RWPE1 (cell line): ENCODE data around the gene DAZL.
"Not testable (repeated sequence)": the region's sequence is repeated elsewhere in the genome, so short reads cannot be mapped to it uniquely, and the experiment has no call there.

Experiments used
- CTCF ChIA-PET: fragments of 350-600 bp; sonication (Branson Sonifier 250); formaldehyde crosslinking; extraction: SDS; loops from one replicate; lab custom pipeline; 2021; lab: Yijun Ruan, JAX
- POLR2A ChIA-PET: fragments of 400-600 bp; formaldehyde crosslinking; extraction: SDS; loops from one replicate; lab custom pipeline; 2020; ENCODE audit warnings: antibody characterized with exemption; ENCODE audit not compliant: low non-redundant PET; lab: Yijun Ruan, JAX
- DNase-seq: peaks from one replicate; pipeline ENCODE4 v3.0.0; 2012; ENCODE audit warnings: low spot score
- H3K27ac ChIP-seq: fragments of 450-650 bp; 2 replicates; pipeline ENCODE4 v1.5.1; 2017
- CTCF ChIP-seq: fragments of 450-650 bp; conservative IDR thresholded peaks from 2 replicates; pipeline ENCODE4 v1.5.1; 2017; ENCODE audit warnings: low read depth, mild to moderate bottlenecking

The DAZL gene

DNA sequence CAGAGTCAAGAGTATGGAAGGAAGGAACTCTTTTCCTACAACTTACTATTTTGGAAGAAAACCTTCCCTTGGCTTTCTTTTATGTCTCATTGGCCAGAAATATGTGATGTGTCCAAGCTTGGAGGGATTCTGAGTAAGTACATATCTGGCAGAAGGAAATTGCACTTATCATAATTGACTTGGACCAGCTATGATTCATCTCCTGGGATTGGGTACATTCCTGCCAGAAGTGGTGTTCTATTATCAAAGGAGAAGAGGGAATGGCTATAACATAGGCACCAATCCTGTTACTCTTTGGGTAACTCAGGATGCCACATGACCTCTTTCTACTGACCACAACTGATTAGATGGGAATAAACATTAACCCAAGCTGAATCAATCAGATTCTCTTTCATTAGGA, 13.5 kb upstream of the DAZL start:
- ChIA-PET POLR2A (no interaction called here), CTCF (no interaction called here)
- no peak for TF ChIP-seq CTCF
- no peak for DNase-seq
- H3K27ac ChIP-seq, result no peak overlapping the region

DNA sequence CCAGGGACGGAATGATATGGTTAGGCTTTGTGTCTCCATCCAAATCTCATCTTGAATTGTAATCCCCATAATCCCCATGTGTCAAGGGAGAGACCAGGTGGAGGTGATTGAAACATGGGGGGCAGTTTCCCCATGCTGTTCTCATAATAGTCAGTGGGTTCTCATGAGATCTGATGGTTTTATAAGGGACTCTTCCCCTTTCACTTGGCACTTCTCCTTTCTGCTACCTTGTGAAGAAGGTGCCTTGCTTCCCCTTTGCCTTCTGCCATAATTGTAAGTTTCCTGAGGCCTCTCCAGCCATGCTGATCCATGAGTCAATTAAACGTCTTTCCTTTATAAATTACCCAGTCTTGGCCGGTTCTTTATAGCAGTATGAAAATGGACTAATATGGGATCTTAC, 11.9 kb upstream of the DAZL start:
- DNase-seq, POLR2A ChIA-PET, H3K27ac ChIP-seq, CTCF ChIA-PET: not testable (repeated sequence)

- ChIA-PET CTCF (no interaction called here), POLR2A (no interaction called here)
- TF ChIP-seq CTCF, result no peak
Observed at GRCh38 chr3:16616083-16616482, 10.9 kb upstream of the DAZL start.

DNA sequence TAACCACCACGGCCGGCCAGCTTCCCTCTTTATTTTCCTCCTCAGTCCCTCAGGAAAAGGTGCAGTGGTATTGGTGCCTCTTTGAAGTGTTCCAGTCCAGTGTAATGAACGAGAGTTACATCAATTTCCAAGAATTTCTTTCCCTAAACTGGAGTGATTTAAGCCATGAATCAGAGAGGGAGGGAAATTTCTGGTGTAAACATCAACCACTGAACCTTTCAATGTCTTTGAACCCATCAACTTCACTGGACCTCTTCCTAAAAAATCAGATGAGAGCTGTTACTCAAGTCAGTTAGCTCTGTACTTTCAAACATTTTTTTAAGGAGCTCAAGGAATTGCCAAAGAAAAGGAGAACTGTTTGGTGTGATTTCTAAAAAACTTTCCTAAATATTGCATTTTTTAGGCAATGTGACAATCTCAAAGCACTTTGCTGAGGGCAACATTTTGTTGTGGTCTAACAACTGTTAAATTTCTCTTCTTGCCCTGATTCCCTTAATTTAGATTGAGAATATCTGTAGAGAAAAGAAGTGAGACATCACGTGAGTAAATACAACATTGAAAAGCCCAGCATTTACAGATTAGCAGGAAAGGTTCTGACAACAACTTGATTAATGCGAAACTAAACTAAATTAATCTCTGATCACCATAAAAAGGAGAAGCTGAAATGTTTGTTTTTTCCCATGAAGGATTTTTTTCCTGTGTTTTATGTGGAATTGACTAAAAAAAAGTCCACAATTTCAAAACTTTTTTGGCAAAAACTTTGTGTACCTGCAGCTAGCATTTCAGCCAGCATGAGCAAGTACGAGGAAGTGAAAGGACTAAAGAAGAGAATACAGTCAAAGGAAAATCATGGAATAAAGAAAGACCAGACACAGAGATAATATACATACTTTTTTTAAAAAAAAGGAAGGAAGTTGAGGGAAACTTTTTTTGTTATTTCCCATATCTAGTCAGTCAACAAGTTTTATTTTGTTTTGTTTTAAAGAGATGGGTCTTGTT, 9.1 kb upstream of the DAZL start:
- no peak for TF ChIP-seq CTCF
- no peak for DNase-seq
- ChIA-PET CTCF (interaction anchor here (0.6 kb wide), 1 partner anchor 79 kb away, joined by 3 read pairs; no protein-coding TSS in a partner anchor), POLR2A (no interaction called here)
- no peak overlapping the region for H3K27ac ChIP-seq

More at GRCh38 chr3:16616083-16616482, 10.9 kb upstream of the DAZL start:
- no peak for DNase-seq
- no peak overlapping the region for H3K27ac ChIP-seq

DNA sequence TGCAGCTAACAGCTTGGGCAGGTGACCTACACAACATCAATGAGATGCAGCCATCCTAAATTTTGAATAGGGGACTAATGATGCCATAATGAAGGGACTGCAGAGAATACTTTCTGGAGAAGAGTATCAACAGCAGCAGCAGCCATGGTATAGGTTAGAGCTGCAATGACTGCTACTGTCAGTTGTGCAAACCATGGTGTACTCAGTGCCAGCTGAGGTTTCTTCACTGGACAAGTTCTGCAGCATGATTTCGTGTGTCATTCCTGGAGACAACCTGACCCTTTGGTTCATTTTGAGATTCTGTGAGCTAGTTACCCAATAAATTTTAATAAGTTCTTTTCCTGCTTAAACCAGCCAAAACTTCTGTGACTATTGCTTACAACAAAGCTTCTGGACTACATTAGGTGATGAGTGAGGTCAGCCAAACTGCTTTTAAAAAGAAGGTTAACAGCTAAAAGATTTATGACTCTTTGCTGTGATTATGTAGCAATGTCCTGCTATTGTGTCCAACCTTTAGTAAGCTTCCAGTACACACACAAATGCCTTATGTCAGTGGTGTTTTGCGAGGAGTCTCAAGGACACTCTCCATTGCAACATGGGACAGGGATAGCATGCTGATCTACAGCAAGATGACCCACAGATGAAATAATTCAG, 4.8 kb upstream of the DAZL start:
- no peak for DNase-seq
- no peak overlapping the region for H3K27ac ChIP-seq
- POLR2A ChIA-PET, result no interaction called here

DNA sequence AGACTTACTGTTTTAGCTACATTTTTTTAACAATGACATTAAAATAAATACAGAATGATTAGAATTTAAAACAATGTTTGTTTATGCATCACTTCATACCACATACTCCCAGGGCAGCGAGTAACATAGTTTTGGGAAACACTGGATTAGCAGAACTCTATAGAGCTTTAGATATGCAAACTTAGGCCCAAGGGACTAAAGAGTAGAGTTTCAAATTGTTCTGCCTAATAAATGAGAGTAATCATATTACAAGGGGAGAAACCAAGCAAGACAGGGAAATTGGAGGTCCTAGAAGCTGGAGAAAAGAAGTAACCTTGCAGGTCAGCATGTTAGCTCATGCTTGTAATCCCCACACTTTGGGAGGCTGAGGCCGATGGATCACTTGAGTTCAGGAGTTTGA, 3.6 kb upstream of the DAZL start:
- ChIA-PET CTCF (no interaction called here), POLR2A (no interaction called here)
- no peak for DNase-seq
- H3K27ac ChIP-seq, result no peak overlapping the region
- TF ChIP-seq CTCF, result no peak

More for the DNA sequence above, 4.8 kb upstream of the DAZL start:
- CTCF ChIA-PET, result interaction anchor here (0.8 kb wide), 1 partner anchor 10 kb away, joined by 3 read pairs; no protein-coding TSS in a partner anchor
- TF ChIP-seq CTCF, result no peak
